ENCODE data around the gene SLC25A36. TPM values are rescaled to one million over a fixed set of nuclear protein-coding genes. Genes with fewer than 3 reads are reported as not detected.

The SLC25A36 gene
- total and polyA plus RNA-seq, 2 donors (not counting 3 experiments of a cell fraction or from before 2014, with no cell fraction given): 17.7 to 38.8 TPM

DNA sequence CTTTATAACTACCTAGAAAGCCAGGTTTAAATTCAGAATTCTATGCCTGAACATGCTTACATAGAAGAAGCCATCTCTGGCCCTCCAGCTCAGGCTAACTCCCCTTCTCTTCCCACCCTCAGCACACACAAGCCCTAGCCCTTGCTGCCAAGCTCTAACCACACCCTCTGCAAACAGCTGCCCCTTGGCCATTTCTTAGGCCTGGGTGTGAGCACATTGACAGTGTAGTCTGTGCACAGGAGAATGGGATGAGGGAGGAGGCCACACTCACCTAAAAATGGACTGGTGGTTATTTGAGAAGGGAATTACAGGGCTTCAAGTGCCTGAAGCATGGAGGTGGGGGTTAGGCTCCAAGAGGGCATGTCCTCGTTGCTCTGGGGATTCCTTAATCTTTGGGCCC lies 42.3 kb upstream of the SLC25A36 start:
- CTCF ChIA-PET: interaction anchor here (1.0 to 2.4 kb wide), 4 partner anchors 30 to 293 kb away, joined by 3 to 12 read pairs (median 6); no protein-coding TSS in a partner anchor
- Histone ChIP-seq H3K9me3 (replicated peaks; ENCODE audit: control insufficient read depth, insufficient read depth, low read length) (no peaks in the 10 kb centered on the region), H3K4me2 (ENCODE audit: insufficient read depth, low read length) (no peak overlapping the region), H3K4me1 (ENCODE audit: control insufficient read depth, extremely low read depth, insufficient read depth, low read length) (no peaks in the 10 kb centered on the region), H3K4me3 (replicated peaks in 1 of 3; ENCODE audit: insufficient read depth in 1 of 3, low read depth in 1 of 3, low read length in 3 of 3) (no peak overlapping the region), H3K36me3 (ENCODE audit: control insufficient read depth in 2 of 2, extremely low read depth in 1 of 2, insufficient read depth in 2 of 2, low read length in 2 of 2) (no peaks in the 10 kb centered on the region), H3K27me3 (ENCODE audit: control insufficient read depth in 2 of 2, insufficient read depth in 2 of 2, low read length in 2 of 2) (no peaks in the 10 kb centered on the region), H3K9ac (replicated peaks; ENCODE audit: extremely low read depth, insufficient read depth, low read length) (no peak overlapping the region), H3K9me1 (replicated peaks; ENCODE audit: control insufficient read depth, extremely low read depth, insufficient read depth, low read length) (no peaks in the 10 kb centered on the region), H2AFZ (ENCODE audit: low read depth, low read length) (no peak overlapping the region), H3K27ac (ENCODE audit: insufficient read depth, low read depth, low read length) (no peak overlapping the region), H3K79me2 (ENCODE audit: control insufficient read depth, insufficient read depth, low read length) (no peaks in the 10 kb centered on the region), H4K20me1 (replicated peaks; ENCODE audit: control insufficient read depth, extremely low read depth, insufficient read depth, low read length) (no peaks in the 10 kb centered on the region)
- DNase-seq (ENCODE audit: low read depth, low spot score): no peak
- dilution Hi-C loops (cut with MboI; ENCODE audit: extremely low pct_ligation_motif_present, low sequenced_read_pairs): no loop called here
- no peak for FAIRE-seq
- POLR2A ChIA-PET: no interaction called here
- TF ChIP-seq POLR2A (IDR thresholded peaks at IDR 0.05; ENCODE audit: low read depth, low read length): no peak
- TF ChIP-seq EZH2 (IDR thresholded peaks at IDR 0.05; ENCODE audit: borderline replicate concordance, low read depth, low read length, severe bottlenecking): no peak
- TF ChIP-seq POLR2AphosphoS5 (IDR thresholded peaks at IDR 0.05; ENCODE audit: insufficient read depth, low read depth, low read length): no peak
- TF ChIP-seq FOS (IDR thresholded peaks at IDR 0.05; ENCODE audit: borderline replicate concordance, insufficient read depth, low read length): no peak
- no peak for TF ChIP-seq JUN (IDR thresholded peaks at IDR 0.05; ENCODE audit: borderline replicate concordance, insufficient read depth, insufficient read length, low read depth)
- no peak for TF ChIP-seq GATA2 (IDR thresholded peaks at IDR 0.05; ENCODE audit: insufficient read depth, insufficient read length, low read depth, low read length)
- TF ChIP-seq, protein P1, sequence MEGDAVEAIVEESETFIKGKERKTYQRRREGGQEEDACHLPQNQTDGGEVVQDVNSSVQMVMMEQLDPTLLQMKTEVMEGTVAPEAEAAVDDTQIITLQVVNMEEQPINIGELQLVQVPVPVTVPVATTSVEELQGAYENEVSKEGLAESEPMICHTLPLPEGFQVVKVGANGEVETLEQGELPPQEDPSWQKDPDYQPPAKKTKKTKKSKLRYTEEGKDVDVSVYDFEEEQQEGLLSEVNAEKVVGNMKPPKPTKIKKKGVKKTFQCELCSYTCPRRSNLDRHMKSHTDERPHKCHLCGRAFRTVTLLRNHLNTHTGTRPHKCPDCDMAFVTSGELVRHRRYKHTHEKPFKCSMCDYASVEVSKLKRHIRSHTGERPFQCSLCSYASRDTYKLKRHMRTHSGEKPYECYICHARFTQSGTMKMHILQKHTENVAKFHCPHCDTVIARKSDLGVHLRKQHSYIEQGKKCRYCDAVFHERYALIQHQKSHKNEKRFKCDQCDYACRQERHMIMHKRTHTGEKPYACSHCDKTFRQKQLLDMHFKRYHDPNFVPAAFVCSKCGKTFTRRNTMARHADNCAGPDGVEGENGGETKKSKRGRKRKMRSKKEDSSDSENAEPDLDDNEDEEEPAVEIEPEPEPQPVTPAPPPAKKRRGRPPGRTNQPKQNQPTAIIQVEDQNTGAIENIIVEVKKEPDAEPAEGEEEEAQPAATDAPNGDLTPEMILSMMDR (IDR thresholded peaks at IDR 0.05; ENCODE audit: extremely low read depth in 1 of 2, insufficient read depth in 1 of 2, low read depth in 1 of 2, low read length in 2 of 2): no peak
- TF ChIP-seq, protein P2, sequence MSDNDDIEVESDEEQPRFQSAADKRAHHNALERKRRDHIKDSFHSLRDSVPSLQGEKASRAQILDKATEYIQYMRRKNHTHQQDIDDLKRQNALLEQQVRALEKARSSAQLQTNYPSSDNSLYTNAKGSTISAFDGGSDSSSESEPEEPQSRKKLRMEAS (IDR thresholded peaks at IDR 0.05; ENCODE audit: insufficient read depth, insufficient read length): no peak
- no peak for TF ChIP-seq MYC (IDR thresholded peaks at IDR 0.05; ENCODE audit: low read depth, low read length)
- no TSS peak for BruUV-seq (replicated peaks)
- intact Hi-C loops (cut with micrococcal nuclease): loop anchor here (2.0 kb wide), 1 partner anchor 73 kb away; no protein-coding TSS in a partner anchor

Measured in endothelial cell of umbilical vein (primary cell).